OCI-LY1 (cell line): ENCODE measurements around the gene TCIRG1.

Experiments used
- H2AFZ ChIP-seq: fragments of 200-600 bp; sonication (generic), shearing (Covaris generic); 2 replicates; pipeline ENCODE4 v1.6.0; 2014; ENCODE audit warnings: antibody characterized with exemption, mild to moderate bottlenecking, low read length
- H3F3A ChIP-seq: fragments of 200-600 bp; sonication (generic), shearing (Covaris generic); 2 replicates; pipeline ENCODE4 v1.6.0; 2014; ENCODE audit warnings: mild to moderate bottlenecking, antibody characterized with exemption, low read length, moderate library complexity; ENCODE audit not compliant: insufficient read depth
- H3K27ac ChIP-seq: fragments of 200-600 bp; sonication (generic); 2 replicates; pipeline ENCODE4 v1.5.1; 2014; ENCODE audit warnings: low read length, mixed run types, mild to moderate bottlenecking, low read depth; ENCODE audit not compliant: poor library complexity, severe bottlenecking
- H3K27me3 ChIP-seq: fragments of 200-600 bp; sonication (generic); 2 replicates; pipeline ENCODE4 v1.6.0; 2014; ENCODE audit warnings: antibody characterized with exemption, mild to moderate bottlenecking, low read length, moderate library complexity; ENCODE audit not compliant: insufficient read depth
- H3K36me3 ChIP-seq: fragments of 200-600 bp; sonication (generic); 2 replicates; pipeline ENCODE4 v1.6.1; 2014; ENCODE audit warnings: mild to moderate bottlenecking, antibody characterized with exemption, low read length, moderate library complexity, mixed read lengths; ENCODE audit not compliant: insufficient read depth
- H3K4me1 ChIP-seq: fragments of 200-600 bp; sonication (generic); 2 replicates; pipeline ENCODE4 v1.5.1; 2014; ENCODE audit warnings: mild to moderate bottlenecking, low read length, moderate library complexity; ENCODE audit not compliant: insufficient read depth, severe bottlenecking
- H3K4me2 ChIP-seq: fragments of 200-600 bp; sonication (generic), shearing (Covaris generic); 2 replicates; pipeline ENCODE4 v1.6.1; 2014; ENCODE audit warnings: low read length
- H3K4me3 ChIP-seq: fragments of 200-600 bp; sonication (generic); 2 replicates; pipeline ENCODE4 v1.5.1; 2014; ENCODE audit warnings: low read length, low read depth, mild to moderate bottlenecking, mixed read lengths; ENCODE audit not compliant: poor library complexity, severe bottlenecking
- H3K79me2 ChIP-seq: fragments of 200-600 bp; shearing (Covaris generic); 2 replicates; pipeline ENCODE4 v1.6.1; 2016; ENCODE audit warnings: mixed run types, low read length, mixed read lengths; ENCODE audit not compliant: insufficient read depth
- H3K9ac ChIP-seq: fragments of 200-600 bp; sonication (generic), shearing (Covaris generic); 2 replicates; pipeline ENCODE4 v1.6.1; 2014; ENCODE audit warnings: mild to moderate bottlenecking, low read length, mixed read lengths
- H3K9me2 ChIP-seq: fragments of 200-600 bp; sonication (generic), shearing (Covaris generic); 2 replicates; pipeline ENCODE4 v1.6.1; 2014; ENCODE audit warnings: low read depth, mild to moderate bottlenecking, low read length, mixed read lengths
- H3K9me3 ChIP-seq: fragments of 200-600 bp; shearing (Covaris generic); 2 replicates; pipeline ENCODE4 v1.6.1; 2014; ENCODE audit warnings: low read length, mixed read lengths
- H4K20me1 ChIP-seq: fragments of 200-600 bp; sonication (generic), shearing (Covaris generic); 2 replicates; pipeline ENCODE4 v1.6.0; 2016; ENCODE audit warnings: mild to moderate bottlenecking, low read length; ENCODE audit not compliant: insufficient read depth
- CTCF ChIP-seq: fragments of 200-600 bp; sonication (generic), shearing (Covaris generic); IDR thresholded peaks from 2 replicates; pipeline ENCODE4 v1.5.1; 2017; ENCODE audit warnings: mild to moderate bottlenecking, antibody characterized with exemption, low read length, moderate library complexity, mixed read lengths
- EZH2 ChIP-seq: fragments of 200-600 bp; sonication (generic), shearing (Covaris generic); IDR thresholded peaks from 2 replicates; pipeline ENCODE4 v1.8.0; 2017; ENCODE audit warnings: borderline replicate concordance, mixed run types, mild to moderate bottlenecking, antibody characterized with exemption, low read length, moderate library complexity, mixed read lengths

TCIRG1 gene

DNA sequence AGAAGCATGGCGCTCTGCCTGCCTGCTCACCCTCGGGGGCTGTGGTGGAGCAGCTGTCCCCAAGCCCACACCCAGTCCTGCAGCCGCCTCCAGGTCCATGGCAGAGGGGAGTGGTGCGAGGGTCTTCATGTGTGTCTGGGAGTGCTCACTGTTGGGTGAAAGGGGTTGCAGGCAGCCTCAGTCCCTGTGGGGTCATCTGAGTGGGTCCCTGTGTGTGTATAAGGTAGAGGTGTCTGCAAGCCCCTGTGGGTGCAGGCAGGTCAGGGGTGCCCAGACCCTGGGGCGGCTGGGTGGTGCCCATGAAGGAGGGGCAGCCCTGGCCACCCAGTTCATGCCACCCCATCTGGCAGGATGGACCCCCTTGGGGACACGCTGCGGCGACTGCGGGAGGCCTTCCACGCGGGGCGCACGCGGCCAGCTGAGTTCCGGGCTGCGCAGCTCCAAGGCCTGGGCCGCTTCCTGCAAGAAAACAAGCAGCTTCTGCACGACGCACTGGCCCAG, 23.8 kb upstream of the TCIRG1 start:
- no peaks in the 10 kb centered on the region for H3K9me3 ChIP-seq
- H3F3A ChIP-seq: no peaks in the 10 kb centered on the region
- H3K4me3 ChIP-seq: no peak overlapping the region
- H2AFZ ChIP-seq: no peak overlapping the region
- no peak overlapping the region for H3K27ac ChIP-seq
- H4K20me1 ChIP-seq: no peaks in the 10 kb centered on the region
- H3K4me1 ChIP-seq: peaks cover 5% of the 10 kb centered on the region
- H3K36me3 ChIP-seq: no peaks in the 10 kb centered on the region
- no peak overlapping the region for H3K4me2 ChIP-seq
- TF ChIP-seq CTCF (no peak), EZH2 (no peak)
- no peaks in the 10 kb centered on the region for H3K79me2 ChIP-seq
- no peaks in the 10 kb centered on the region for H3K9me2 ChIP-seq
- peaks cover 5% of the 10 kb centered on the region for H3K27me3 ChIP-seq
- no peak overlapping the region for H3K9ac ChIP-seq

GRCh38 chr11:68015467-68015866, 23.4 kb upstream of the TCIRG1 start:
- H3K9ac ChIP-seq: no peak overlapping the region
- no peaks in the 10 kb centered on the region for H3K36me3 ChIP-seq
- H3K9me3 ChIP-seq: no peaks in the 10 kb centered on the region
- TF ChIP-seq EZH2 (no peak), CTCF (no peak)
- H3F3A ChIP-seq: no peaks in the 10 kb centered on the region
- no peak overlapping the region for H3K4me3 ChIP-seq
- peaks cover under 1% of the 10 kb centered on the region for H3K4me1 ChIP-seq
- H3K27ac ChIP-seq: no peak overlapping the region
- H3K79me2 ChIP-seq: no peaks in the 10 kb centered on the region
- peaks cover 5% of the 10 kb centered on the region for H3K27me3 ChIP-seq
- no peak overlapping the region for H3K4me2 ChIP-seq
- no peaks in the 10 kb centered on the region for H4K20me1 ChIP-seq
- H2AFZ ChIP-seq: no peak overlapping the region
- H3K9me2 ChIP-seq: no peaks in the 10 kb centered on the region

- Histone ChIP-seq H3F3A (no peaks in the 10 kb centered on the region), H3K4me2 (no peak overlapping the region)
Measured at GRCh38 chr11:68016161-68016903, 22.5 kb upstream of the TCIRG1 start.

More at GRCh38 chr11:68016161-68016903, 22.5 kb upstream of the TCIRG1 start:
- Histone ChIP-seq H3K9me2 (no peaks in the 10 kb centered on the region), H3K9me3 (no peaks in the 10 kb centered on the region), H2AFZ (no peak overlapping the region), H3K9ac (no peak overlapping the region), H3K4me1 (no peaks in the 10 kb centered on the region), H3K79me2 (no peaks in the 10 kb centered on the region), H3K4me3 (no peak overlapping the region), H3K27ac (no peak overlapping the region), H3K36me3 (no peaks in the 10 kb centered on the region), H4K20me1 (no peaks in the 10 kb centered on the region), H3K27me3 (peaks cover 5% of the 10 kb centered on the region)
- TF ChIP-seq EZH2 (no peak), CTCF (no peak)
